Upper lobe of right lung (tissue), 1 donor: ENCODE data around the gene SHB. TPM values are rescaled to one million over a fixed set of nuclear protein-coding genes. Genes with fewer than 3 reads are reported as not detected.

Source experiments
- ATAC-seq: fragments of 200-7000 bp; cut with Tn5 transposase; one replicate; pipeline ENCODE4 v1.9.1; 2020; ENCODE audit warnings: mild to moderate bottlenecking, moderate library complexity
- DNase-seq: peaks from one replicate; pipeline ENCODE4 v3.0.0-alpha.2; 2020
- H3K27ac ChIP-seq: fragments of 200-600 bp; one replicate; pipeline ENCODE4 v1.8.0; 2022
- H3K27me3 ChIP-seq: fragments of 200-600 bp; one replicate; pipeline ENCODE4 v1.8.0; 2022; ENCODE audit warnings: mild to moderate bottlenecking
- H3K36me3 ChIP-seq: fragments of 200-600 bp; one replicate; pipeline ENCODE4 v1.8.0; 2022
- H3K4me1 ChIP-seq: fragments of 200-600 bp; one replicate; pipeline ENCODE4 v1.8.0; 2022
- H3K4me3 ChIP-seq: fragments of 200-600 bp; one replicate; pipeline ENCODE4 v1.8.0; 2022; ENCODE audit warnings: mild to moderate bottlenecking
- H3K9me3 ChIP-seq: fragments of 200-600 bp; one replicate; pipeline ENCODE4 v1.8.0; 2022
- intact Hi-C: fragments of 100-400 bp; cut with DNase I; formaldehyde crosslinking; loops from one replicate; pipeline ENCODE4 v1.11.0; 2022
- total RNA-seq: library from RNA; stranded (reverse); fragmentation: NEBNext Ultra II Directional; extraction: Animal tissue kit (Norgen Biotek cat#: 25700); gene quantifications from one replicate; pipeline ENCODE4 v1.2.1, GENCODE V29; 2021
- TF ChIP-seq, protein P1 (sequence below): fragments of 200-600 bp; IDR thresholded peaks from one replicate; pipeline ENCODE4 v1.8.0; 2022; ENCODE audit warnings: antibody characterized with exemption
- donor health status: DM: no; HTN: yes; CAD: no; lungs with severe emphysema.

The SHB gene
- total RNA-seq, 1 donor from 2014 or later: 33.4 TPM

DNA sequence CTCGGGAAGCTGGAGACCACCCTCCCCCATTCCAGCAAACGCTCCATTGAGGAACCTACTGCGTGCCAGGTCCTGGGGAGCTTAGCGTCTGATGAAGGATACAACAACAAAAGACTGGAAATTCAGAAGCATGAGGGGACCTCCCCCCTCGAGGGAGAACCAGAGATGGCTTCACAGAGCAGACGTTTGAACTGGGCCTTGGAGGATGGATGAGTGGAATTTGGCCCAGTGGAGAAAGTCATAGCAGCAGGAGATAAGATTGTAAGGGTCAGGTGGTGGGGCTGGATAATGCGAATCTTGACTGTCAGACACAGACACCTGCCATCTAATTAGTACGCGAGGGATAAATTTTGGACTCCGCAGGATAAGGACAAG, 163.9 kb downstream of the SHB start:
- peaks cover 28% of the 10 kb centered on the region for H3K4me1 ChIP-seq
- DNase-seq (no peak), ATAC-seq (no peak)
- H3K27me3 ChIP-seq: no peaks in the 10 kb centered on the region
- intact Hi-C loops: no loop called here
- H3K27ac ChIP-seq: no peak overlapping the region
- H3K9me3 ChIP-seq: no peaks in the 10 kb centered on the region
- H3K4me3 ChIP-seq: peak overlapping the region; percentile 94
- TF ChIP-seq, protein P1, sequence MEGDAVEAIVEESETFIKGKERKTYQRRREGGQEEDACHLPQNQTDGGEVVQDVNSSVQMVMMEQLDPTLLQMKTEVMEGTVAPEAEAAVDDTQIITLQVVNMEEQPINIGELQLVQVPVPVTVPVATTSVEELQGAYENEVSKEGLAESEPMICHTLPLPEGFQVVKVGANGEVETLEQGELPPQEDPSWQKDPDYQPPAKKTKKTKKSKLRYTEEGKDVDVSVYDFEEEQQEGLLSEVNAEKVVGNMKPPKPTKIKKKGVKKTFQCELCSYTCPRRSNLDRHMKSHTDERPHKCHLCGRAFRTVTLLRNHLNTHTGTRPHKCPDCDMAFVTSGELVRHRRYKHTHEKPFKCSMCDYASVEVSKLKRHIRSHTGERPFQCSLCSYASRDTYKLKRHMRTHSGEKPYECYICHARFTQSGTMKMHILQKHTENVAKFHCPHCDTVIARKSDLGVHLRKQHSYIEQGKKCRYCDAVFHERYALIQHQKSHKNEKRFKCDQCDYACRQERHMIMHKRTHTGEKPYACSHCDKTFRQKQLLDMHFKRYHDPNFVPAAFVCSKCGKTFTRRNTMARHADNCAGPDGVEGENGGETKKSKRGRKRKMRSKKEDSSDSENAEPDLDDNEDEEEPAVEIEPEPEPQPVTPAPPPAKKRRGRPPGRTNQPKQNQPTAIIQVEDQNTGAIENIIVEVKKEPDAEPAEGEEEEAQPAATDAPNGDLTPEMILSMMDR: no peak
- H3K36me3 ChIP-seq: no peaks in the 10 kb centered on the region

DNA sequence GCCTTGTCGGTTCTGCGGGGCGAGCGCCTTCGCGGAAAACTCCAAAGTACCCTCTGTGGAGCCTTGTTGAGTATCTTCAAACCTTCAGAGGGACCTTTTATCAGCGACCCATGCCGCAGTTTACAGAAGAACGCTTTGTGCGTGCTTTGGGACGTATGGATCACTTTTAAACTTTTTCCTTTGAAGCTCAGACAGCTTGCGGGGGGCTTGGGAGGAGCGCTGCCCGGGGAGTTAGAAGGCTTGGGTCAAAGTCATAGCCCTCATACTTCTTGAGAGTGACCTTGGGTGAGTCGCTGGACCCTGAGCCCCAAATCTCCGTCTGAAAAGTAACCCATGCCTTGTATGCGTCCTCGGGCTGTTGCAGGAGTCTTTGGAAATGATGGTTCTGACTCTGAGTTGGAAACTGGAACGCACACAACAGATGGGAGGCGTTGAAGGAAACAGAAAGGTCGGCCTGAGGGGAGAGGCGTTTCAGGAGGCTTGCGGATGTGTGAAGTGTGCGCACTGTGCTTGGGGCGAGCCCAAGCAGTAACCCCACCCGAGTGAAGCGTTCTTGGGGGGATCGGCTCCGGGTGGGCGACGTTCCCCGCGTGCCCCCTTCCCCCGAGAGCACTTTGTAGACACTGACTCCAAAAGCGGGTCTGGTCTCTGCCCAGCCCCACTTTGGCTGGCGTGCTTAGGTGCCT, 164.4 kb downstream of the SHB start:
- no peak for DNase-seq
- intact Hi-C loops: no loop called here
- no peak for ATAC-seq
- no peaks in the 10 kb centered on the region for H3K9me3 ChIP-seq
- peak overlapping the region; percentile 87 for H3K27ac ChIP-seq
- TF ChIP-seq, protein P1: no peak
- peak overlapping the region; percentile 94 for H3K4me3 ChIP-seq
- H3K36me3 ChIP-seq: peaks cover under 1% of the 10 kb centered on the region
- H3K4me1 ChIP-seq: peaks cover 28% of the 10 kb centered on the region
- no peaks in the 10 kb centered on the region for H3K27me3 ChIP-seq

DNA sequence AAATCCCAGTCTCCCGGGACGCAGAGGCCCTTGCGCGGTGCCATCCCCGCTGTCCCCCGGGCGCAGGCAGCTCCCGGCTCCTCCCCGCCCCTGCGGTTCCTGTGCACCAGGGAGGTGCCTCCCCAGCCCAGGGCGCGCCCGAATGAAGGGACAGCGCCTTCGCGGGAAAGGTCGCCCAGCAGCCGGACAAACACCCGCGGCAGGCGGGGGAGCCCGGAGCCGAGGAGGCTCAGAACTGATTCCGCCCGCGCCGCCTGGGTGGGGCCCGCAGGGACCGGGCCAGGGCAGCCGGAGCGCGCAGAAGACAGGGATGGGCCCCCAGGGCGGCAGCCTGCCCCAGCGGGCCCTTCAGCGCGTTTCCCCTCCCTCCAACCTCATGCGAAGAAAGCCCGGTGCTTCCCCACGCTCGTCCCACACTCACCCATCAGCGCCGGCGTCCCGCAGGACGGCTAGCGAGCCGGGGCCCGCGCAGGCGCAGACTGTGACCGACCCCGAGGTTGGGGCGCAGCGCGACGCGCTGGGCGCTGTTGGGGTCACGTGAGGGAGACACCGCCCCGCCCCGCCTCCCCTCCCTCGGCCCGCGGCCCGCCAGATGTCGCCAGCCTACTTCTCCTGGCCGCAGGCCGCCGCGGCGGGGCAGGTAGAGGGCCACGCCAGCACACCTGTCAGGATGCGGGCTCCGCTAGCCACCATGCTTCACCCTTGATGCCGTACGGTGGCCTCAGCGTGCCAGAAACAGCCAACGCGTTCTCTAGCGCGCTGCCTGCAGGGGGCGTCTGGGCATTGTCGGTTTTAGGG, 165.2 kb downstream of the SHB start, which contains the start of gene SLC25A51:
TSS of gene SLC25A51 (minus strand) at position 481 of the 798 bp plus-strand sequence. CDS start 15,577 bp downstream, outside the sequence.
- TF ChIP-seq, protein P1: peak; percentile 88
- H3K4me1 ChIP-seq: peaks cover 28% of the 10 kb centered on the region
- intact Hi-C loops: no loop called here
- H3K27ac ChIP-seq: peak within 1 kb of the TSS; percentile 87
- ATAC-seq: peak; percentile 93
- H3K36me3 ChIP-seq: peaks cover 8% of the 10 kb centered on the region
- H3K4me3 ChIP-seq: peak within 1 kb of the TSS; percentile 94
- no peaks in the 10 kb centered on the region for H3K9me3 ChIP-seq
- peak; percentile 96 for DNase-seq
- H3K27me3 ChIP-seq: no peaks in the 10 kb centered on the region

DNA sequence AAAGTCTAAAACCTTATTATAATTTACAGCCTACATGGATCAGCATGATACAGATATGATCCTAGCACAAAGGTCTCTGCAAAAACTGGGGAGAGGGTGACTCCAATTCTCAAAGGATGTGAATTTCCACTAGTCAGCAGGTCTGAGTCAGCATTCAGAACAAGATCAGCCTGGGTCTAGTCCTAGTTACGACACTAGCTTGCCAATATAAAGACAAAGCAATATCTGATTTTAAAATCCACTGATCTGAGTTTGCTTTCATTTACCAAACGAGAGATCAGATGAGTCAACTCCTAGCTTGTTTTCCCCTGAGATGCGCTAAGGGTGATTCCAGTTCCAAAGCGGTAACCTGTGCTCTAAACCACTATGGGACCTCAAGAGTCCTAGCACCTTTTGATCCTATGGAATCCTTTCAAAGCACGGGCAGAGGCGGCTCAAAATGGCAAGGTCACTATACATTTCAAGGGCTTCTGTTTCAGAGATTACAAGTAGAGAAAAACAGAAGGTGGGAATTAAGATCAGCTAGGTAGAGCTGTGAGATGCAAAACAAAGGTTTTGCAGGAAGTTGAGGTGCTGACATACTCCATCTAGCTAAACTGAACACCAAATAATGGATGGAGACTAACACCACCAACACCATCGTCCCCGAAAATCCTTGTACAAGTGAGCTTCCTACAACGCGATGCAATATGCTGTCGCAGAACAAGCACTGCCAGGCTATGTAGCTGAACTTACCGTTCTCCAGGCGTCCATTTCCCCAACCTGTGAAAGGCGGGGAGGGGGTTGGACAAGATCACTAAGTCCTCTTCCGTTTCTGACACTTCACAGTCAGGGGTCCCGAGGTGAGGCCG, 166.0 kb downstream of the SHB start:
- ATAC-seq (peak; percentile 0), DNase-seq (no peak)
- peaks cover 16% of the 10 kb centered on the region for H3K36me3 ChIP-seq
- H3K27me3 ChIP-seq: no peaks in the 10 kb centered on the region
- peak overlapping the region; percentile 94 for H3K4me3 ChIP-seq
- H3K9me3 ChIP-seq: no peaks in the 10 kb centered on the region
- peaks cover 23% of the 10 kb centered on the region for H3K4me1 ChIP-seq
- TF ChIP-seq, protein P1: no peak
- H3K27ac ChIP-seq: peak overlapping the region; percentile 87
- intact Hi-C loops: no loop called here

DNA sequence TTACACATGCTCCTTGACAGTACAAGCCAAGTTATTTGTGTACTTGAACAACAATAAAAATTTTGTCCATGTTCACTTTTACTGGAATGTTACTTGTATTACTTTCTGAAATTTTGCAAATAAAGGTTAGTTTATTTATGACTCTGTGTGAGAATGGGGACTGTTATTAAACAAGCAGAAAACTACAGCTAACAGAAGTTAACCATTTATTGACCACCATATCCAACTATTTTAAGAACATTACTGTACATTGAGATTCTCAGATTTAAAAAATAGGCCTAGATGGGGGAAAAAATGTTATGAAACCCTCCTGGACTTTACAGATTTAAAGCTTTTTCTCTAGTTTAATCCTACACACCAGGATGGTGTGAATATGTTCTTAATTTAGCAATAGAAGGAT, 166.9 kb downstream of the SHB start:
- no peaks in the 10 kb centered on the region for H3K27me3 ChIP-seq
- TF ChIP-seq, protein P1: no peak
- H3K27ac ChIP-seq: no peak overlapping the region
- peaks cover 23% of the 10 kb centered on the region for H3K4me1 ChIP-seq
- no peak for ATAC-seq
- intact Hi-C loops: no loop called here
- DNase-seq: no peak
- H3K36me3 ChIP-seq: peaks cover 23% of the 10 kb centered on the region
- H3K4me3 ChIP-seq: no peak overlapping the region
- H3K9me3 ChIP-seq: no peaks in the 10 kb centered on the region
